HEK293 (cell line): ENCODE measurements around the gene CARD6.

Experiments
- BCL11A ChIP-seq: fragments of 450-650 bp; formaldehyde crosslinking; IDR thresholded peaks from 2 replicates; pipeline ENCODE4 v1.5.1; 2016; ENCODE audit warnings: low read depth, missing biosample characterization, missing genetic modification characterization
- FEZF1 ChIP-seq: fragments of 450-650 bp; formaldehyde crosslinking; IDR thresholded peaks from 2 replicates; pipeline ENCODE4 v1.5.1; 2016; ENCODE audit warnings: missing biosample characterization, missing genetic modification characterization
- GFI1B ChIP-seq: fragments of 450-650 bp; formaldehyde crosslinking; IDR thresholded peaks from 2 replicates; pipeline ENCODE4 v1.5.1; 2016; ENCODE audit warnings: missing biosample characterization, missing genetic modification characterization
- GLI4 ChIP-seq: fragments of 450-650 bp; formaldehyde crosslinking; IDR thresholded peaks from 2 replicates; pipeline ENCODE4 v1.5.1; 2016; ENCODE audit warnings: missing biosample characterization, missing genetic modification characterization
- HOXA7 ChIP-seq: sonication (generic); formaldehyde crosslinking; IDR thresholded peaks from 2 replicates; pipeline ENCODE4 v1.8.1; 2022; ENCODE audit warnings: missing genetic modification reagents, borderline replicate concordance
- HOXD13 ChIP-seq: sonication (generic); formaldehyde crosslinking; IDR thresholded peaks from 2 replicates; pipeline ENCODE4 v1.8.0; 2022; ENCODE audit warnings: missing genetic modification reagents, borderline replicate concordance
- SALL2 ChIP-seq: fragments of 450-650 bp; formaldehyde crosslinking; IDR thresholded peaks from 2 replicates; pipeline ENCODE4 v1.5.0; 2017; ENCODE audit warnings: missing biosample characterization, mild to moderate bottlenecking, missing genetic modification characterization, borderline replicate concordance
- ZBTB7A ChIP-seq: fragments of 450-650 bp; formaldehyde crosslinking; IDR thresholded peaks from 2 replicates; pipeline ENCODE4 v1.5.1; 2016; ENCODE audit warnings: low read depth, missing biosample characterization, missing genetic modification characterization
- ZFP41 ChIP-seq: fragments of 450-650 bp; formaldehyde crosslinking; IDR thresholded peaks from 2 replicates; pipeline ENCODE4 v1.5.1; 2016; ENCODE audit warnings: missing biosample characterization, missing genetic modification characterization, borderline replicate concordance
- ZNF140 ChIP-seq: fragments of 450-650 bp; formaldehyde crosslinking; IDR thresholded peaks from 2 replicates; pipeline ENCODE4 v1.5.1; 2016; ENCODE audit warnings: missing biosample characterization, missing genetic modification characterization
- ZNF155 ChIP-seq: fragments of 450-650 bp; formaldehyde crosslinking; IDR thresholded peaks from 2 replicates; pipeline ENCODE4 v1.5.1; 2016; ENCODE audit warnings: missing biosample characterization, missing genetic modification characterization
- ZNF157 ChIP-seq: fragments of 450-650 bp; formaldehyde crosslinking; IDR thresholded peaks from 2 replicates; pipeline ENCODE4 v1.5.1; 2016; ENCODE audit warnings: missing biosample characterization, missing genetic modification characterization
- ZNF169 ChIP-seq: fragments of 450-650 bp; formaldehyde crosslinking; IDR thresholded peaks from 2 replicates; pipeline ENCODE4 v1.5.1; 2016; ENCODE audit warnings: missing biosample characterization, missing genetic modification characterization
- ZNF19 ChIP-seq: fragments of 450-650 bp; formaldehyde crosslinking; IDR thresholded peaks from 2 replicates; pipeline ENCODE4; 2016; ENCODE audit warnings: missing biosample characterization, missing genetic modification characterization, low read depth
- ZNF239 ChIP-seq: fragments of 450-650 bp; formaldehyde crosslinking; IDR thresholded peaks from 2 replicates; pipeline ENCODE4 v1.5.1; 2016; ENCODE audit warnings: missing biosample characterization, missing genetic modification characterization
- ZNF274 ChIP-seq, 2 experiments: fragments of 200-500 bp in 1 of 2; fragments of 450-650 bp in 1 of 2; sonication (Bioruptor generic) in 1 of 2; formaldehyde crosslinking in 1 of 2; IDR thresholded peaks; 2 replicates each; pipeline versions ENCODE4 v1.5.1 to v1.6.1; 2014 to 2016; ENCODE audit warnings: borderline replicate concordance in 1 of 2, inconsistent platforms in 1 of 2, low read length in 1 of 2, missing biosample characterization in 1 of 2, missing genetic modification characterization in 1 of 2
- ZNF510 ChIP-seq: fragments of 450-650 bp; formaldehyde crosslinking; IDR thresholded peaks from 2 replicates; pipeline ENCODE4 v1.5.1; 2018; ENCODE audit warnings: mild to moderate bottlenecking, missing genetic modification characterization, missing biosample characterization; ENCODE audit not compliant: insufficient replicate concordance
- ZNF521 ChIP-seq: fragments of 450-650 bp; formaldehyde crosslinking; IDR thresholded peaks from 2 replicates; pipeline ENCODE4 v1.5.1; 2017; ENCODE audit warnings: missing biosample characterization, mild to moderate bottlenecking, missing genetic modification characterization
- ZNF530 ChIP-seq: fragments of 450-650 bp; formaldehyde crosslinking; IDR thresholded peaks from 2 replicates; pipeline ENCODE4 v1.5.1; 2016; ENCODE audit warnings: low read depth, missing biosample characterization, missing genetic modification characterization
- ZNF626 ChIP-seq: fragments of 450-650 bp; sonication (Bioruptor Pico); formaldehyde crosslinking; IDR thresholded peaks from 2 replicates; pipeline ENCODE4 v1.5.1; 2018; ENCODE audit warnings: missing biosample characterization, missing genetic modification characterization, inconsistent platforms
- ZNF660 ChIP-seq: fragments of 450-650 bp; IDR thresholded peaks from 2 replicates; pipeline ENCODE4 v1.5.1; 2018; ENCODE audit warnings: missing biosample characterization, mild to moderate bottlenecking, missing genetic modification characterization
- ZNF768 ChIP-seq: fragments of 450-650 bp; formaldehyde crosslinking; IDR thresholded peaks from 2 replicates; pipeline ENCODE4 v1.5.1; 2018; ENCODE audit warnings: missing biosample characterization, mild to moderate bottlenecking, missing genetic modification characterization
- ZNF777 ChIP-seq: fragments of 450-650 bp; formaldehyde crosslinking; IDR thresholded peaks from 2 replicates; pipeline ENCODE4 v1.5.1; 2017; ENCODE audit warnings: missing biosample characterization, missing genetic modification characterization, borderline replicate concordance
- ZNF791 ChIP-seq: fragments of 450-650 bp; formaldehyde crosslinking; IDR thresholded peaks from 2 replicates; pipeline ENCODE4 v1.5.1; 2016; ENCODE audit warnings: missing biosample characterization, missing genetic modification characterization
- ZSCAN16 ChIP-seq: fragments of 450-650 bp; formaldehyde crosslinking; IDR thresholded peaks from 2 replicates; pipeline ENCODE4 v1.5.1; 2016; ENCODE audit warnings: missing biosample characterization, missing genetic modification characterization
- TF ChIP-seq, protein P1 (sequence below): fragments of 450-650 bp; formaldehyde crosslinking; IDR thresholded peaks from 2 replicates; pipeline ENCODE4 v1.5.1; 2017; ENCODE audit warnings: missing biosample characterization, missing genetic modification characterization
- TF ChIP-seq, protein P2 (sequence below): fragments of 450-650 bp; formaldehyde crosslinking; IDR thresholded peaks from 2 replicates; pipeline ENCODE4 v1.5.1; 2016; ENCODE audit warnings: missing biosample characterization, missing genetic modification characterization
- TF ChIP-seq, protein P3 (sequence below): fragments of 450-650 bp; formaldehyde crosslinking; IDR thresholded peaks from 2 replicates; pipeline ENCODE4 v1.5.1; 2016; ENCODE audit warnings: missing biosample characterization, missing genetic modification characterization
- TF ChIP-seq, protein P4 (sequence below): fragments of 450-650 bp; formaldehyde crosslinking; IDR thresholded peaks from 2 replicates; pipeline ENCODE4 v1.5.1; 2016; ENCODE audit warnings: missing biosample characterization, missing genetic modification characterization, borderline replicate concordance
- TF ChIP-seq, protein P5 (sequence below): fragments of 450-650 bp; formaldehyde crosslinking; IDR thresholded peaks from 2 replicates; pipeline ENCODE4 v1.5.1; 2017; ENCODE audit warnings: missing biosample characterization, missing genetic modification characterization

CARD6 gene

DNA sequence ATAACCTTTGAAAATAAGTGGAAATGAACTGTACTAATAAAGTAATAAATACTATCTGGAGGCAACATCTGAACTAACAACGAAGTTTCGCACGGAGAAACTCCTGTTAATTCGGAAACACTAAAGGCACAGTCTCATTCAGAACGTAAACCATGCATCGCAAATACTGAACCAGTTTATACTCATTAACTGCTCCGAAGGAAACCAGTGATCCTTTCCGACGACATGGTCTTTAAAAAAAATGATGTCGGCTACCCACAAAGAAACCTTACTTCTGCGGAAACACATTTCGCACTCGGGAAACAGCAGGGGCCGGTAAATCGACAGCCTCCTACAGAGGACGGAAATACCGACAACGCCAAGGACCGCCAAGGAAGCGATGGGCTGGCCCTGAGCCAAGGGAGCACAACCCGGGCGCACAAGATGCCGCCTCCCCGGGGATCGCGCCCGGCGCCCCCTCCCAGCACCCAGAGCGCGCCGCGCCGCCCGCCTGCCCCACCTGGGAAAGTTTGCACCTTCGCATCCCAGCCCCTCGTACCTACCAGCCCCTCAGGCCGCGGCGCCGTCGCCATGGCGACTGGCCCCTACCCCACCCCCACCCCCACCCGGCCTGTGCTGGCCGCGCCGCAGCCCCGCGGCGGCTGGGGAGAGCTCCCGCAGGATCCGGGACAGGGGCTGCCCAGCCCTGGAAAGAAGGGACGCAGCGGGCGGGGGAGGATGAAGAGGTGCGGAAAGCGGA, 43.7 kb upstream of the CARD6 start (continued):
- TF ChIP-seq ZNF660 (tag by site-specific recombination) (peak; percentile 48; the same call in 1 of the 2 replicates), SALL2 (tag by site-specific recombination) (no peak), ZNF768 (tag by site-specific recombination) (no peak), GLI4 (tag by site-specific recombination) (no peak), ZFP41 (tag by site-specific recombination) (no peak), ZNF521 (tag by site-specific recombination) (no peak), BCL11A (no peak), ZNF274 (IDR thresholded peaks at IDR 0.05; ENCODE audit: low read length) (no peak), ZNF274 (tag by site-specific recombination; IDR thresholded peaks at IDR 0.05; ENCODE audit: borderline replicate concordance) (no peak), ZSCAN16 (tag by site-specific recombination) (no peak), ZNF777 (tag by site-specific recombination) (no peak), ZNF626 (tag by site-specific recombination) (no peak), FEZF1 (tag by site-specific recombination) (no peak), ZNF155 (tag by site-specific recombination) (no peak), GFI1B (tag by site-specific recombination) (0 out of 2 replicates have a peak, but pooled peaks have one; percentile 3), ZNF19 (tag by site-specific recombination) (no peak), ZNF239 (tag by site-specific recombination) (no peak), ZNF530 (no peak), ZNF140 (tag by site-specific recombination) (no peak), ZNF157 (no peak), ZNF510 (tag by site-specific recombination) (no peak), HOXA7 (CRISPR knock-in tag) (no peak), ZNF169 (tag by site-specific recombination) (no peak), HOXD13 (CRISPR knock-in tag) (no peak), ZNF791 (tag by site-specific recombination) (no peak), ZBTB7A (no peak)
- TF ChIP-seq, protein P1, sequence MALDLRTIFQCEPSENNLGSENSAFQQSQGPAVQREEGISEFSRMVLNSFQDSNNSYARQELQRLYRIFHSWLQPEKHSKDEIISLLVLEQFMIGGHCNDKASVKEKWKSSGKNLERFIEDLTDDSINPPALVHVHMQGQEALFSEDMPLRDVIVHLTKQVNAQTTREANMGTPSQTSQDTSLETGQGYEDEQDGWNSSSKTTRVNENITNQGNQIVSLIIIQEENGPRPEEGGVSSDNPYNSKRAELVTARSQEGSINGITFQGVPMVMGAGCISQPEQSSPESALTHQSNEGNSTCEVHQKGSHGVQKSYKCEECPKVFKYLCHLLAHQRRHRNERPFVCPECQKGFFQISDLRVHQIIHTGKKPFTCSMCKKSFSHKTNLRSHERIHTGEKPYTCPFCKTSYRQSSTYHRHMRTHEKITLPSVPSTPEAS (tag by site-specific recombination) = no peak
- TF ChIP-seq, protein P2, sequence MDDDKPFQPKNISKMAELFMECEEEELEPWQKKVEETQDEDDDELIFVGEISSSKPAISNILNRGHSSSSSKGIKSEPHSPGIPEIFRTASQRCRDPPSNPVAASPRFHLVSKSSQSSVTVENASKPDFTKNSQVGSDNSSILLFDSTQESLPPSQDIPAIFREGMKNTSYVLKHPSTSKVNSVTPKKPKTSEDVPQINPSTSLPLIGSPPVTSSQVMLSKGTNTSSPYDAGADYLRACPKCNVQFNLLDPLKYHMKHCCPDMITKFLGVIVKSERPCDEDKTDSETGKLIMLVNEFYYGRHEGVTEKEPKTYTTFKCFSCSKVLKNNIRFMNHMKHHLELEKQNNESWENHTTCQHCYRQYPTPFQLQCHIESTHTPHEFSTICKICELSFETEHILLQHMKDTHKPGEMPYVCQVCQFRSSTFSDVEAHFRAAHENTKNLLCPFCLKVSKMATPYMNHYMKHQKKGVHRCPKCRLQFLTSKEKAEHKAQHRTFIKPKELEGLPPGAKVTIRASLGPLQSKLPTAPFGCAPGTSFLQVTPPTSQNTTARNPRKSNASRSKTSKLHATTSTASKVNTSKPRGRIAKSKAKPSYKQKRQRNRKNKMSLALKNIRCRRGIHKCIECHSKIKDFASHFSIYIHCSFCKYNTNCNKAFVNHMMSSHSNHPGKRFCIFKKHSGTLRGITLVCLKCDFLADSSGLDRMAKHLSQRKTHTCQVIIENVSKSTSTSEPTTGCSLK = no peak
- TF ChIP-seq, protein P3, sequence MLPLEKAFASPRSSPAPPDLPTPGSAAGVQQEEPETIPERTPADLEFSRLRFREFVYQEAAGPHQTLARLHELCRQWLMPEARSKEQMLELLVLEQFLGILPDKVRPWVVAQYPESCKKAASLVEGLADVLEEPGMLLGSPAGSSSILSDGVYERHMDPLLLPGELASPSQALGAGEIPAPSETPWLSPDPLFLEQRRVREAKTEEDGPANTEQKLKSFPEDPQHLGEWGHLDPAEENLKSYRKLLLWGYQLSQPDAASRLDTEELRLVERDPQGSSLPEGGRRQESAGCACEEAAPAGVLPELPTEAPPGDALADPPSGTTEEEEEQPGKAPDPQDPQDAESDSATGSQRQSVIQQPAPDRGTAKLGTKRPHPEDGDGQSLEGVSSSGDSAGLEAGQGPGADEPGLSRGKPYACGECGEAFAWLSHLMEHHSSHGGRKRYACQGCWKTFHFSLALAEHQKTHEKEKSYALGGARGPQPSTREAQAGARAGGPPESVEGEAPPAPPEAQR (tag by site-specific recombination) = no peak
- TF ChIP-seq, protein P4, sequence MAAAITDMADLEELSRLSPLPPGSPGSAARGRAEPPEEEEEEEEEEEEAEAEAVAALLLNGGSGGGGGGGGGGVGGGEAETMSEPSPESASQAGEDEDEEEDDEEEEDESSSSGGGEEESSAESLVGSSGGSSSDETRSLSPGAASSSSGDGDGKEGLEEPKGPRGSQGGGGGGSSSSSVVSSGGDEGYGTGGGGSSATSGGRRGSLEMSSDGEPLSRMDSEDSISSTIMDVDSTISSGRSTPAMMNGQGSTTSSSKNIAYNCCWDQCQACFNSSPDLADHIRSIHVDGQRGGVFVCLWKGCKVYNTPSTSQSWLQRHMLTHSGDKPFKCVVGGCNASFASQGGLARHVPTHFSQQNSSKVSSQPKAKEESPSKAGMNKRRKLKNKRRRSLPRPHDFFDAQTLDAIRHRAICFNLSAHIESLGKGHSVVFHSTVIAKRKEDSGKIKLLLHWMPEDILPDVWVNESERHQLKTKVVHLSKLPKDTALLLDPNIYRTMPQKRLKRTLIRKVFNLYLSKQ (tag by site-specific recombination) = no peak
- TF ChIP-seq, protein P5, sequence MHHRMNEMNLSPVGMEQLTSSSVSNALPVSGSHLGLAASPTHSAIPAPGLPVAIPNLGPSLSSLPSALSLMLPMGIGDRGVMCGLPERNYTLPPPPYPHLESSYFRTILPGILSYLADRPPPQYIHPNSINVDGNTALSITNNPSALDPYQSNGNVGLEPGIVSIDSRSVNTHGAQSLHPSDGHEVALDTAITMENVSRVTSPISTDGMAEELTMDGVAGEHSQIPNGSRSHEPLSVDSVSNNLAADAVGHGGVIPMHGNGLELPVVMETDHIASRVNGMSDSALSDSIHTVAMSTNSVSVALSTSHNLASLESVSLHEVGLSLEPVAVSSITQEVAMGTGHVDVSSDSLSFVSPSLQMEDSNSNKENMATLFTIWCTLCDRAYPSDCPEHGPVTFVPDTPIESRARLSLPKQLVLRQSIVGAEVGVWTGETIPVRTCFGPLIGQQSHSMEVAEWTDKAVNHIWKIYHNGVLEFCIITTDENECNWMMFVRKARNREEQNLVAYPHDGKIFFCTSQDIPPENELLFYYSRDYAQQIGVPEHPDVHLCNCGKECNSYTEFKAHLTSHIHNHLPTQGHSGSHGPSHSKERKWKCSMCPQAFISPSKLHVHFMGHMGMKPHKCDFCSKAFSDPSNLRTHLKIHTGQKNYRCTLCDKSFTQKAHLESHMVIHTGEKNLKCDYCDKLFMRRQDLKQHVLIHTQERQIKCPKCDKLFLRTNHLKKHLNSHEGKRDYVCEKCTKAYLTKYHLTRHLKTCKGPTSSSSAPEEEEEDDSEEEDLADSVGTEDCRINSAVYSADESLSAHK (tag by site-specific recombination) = no peak
